ENCODE measurements around the gene SIRT7.

GRCh38 chr17:81904600-81905423 lies 13.2 kb downstream of the SIRT7 start:
- TF ChIP-seq CTCF (IDR thresholded peaks at IDR 0.05) (no peak), POLR2A (IDR thresholded peaks at IDR 0.05) (no peak)

All from lower leg skin (tissue), 3 donors.